ENCODE results near the gene VGLL2. TPM values are rescaled to one million over a fixed set of nuclear protein-coding genes. Genes with fewer than 3 reads are reported as not detected.

Gene VGLL2
- polyA plus RNA-seq, 1 experiment, result not detected

- ChIA-PET POLR2A (no interaction called here), CTCF (no interaction called here)
- DNase-seq (ENCODE audit: low read depth), result no peak
- no peak for TF ChIP-seq CTCF (IDR thresholded peaks at IDR 0.05; ENCODE audit: insufficient read depth, low read depth, low read length)
- Histone ChIP-seq H3K27me3 (ENCODE audit: control insufficient read depth, insufficient read depth, low read length) (no peaks in the 10 kb centered on the region), H3K4me3 (ENCODE audit: low read depth, low read length) (no peak overlapping the region), H3K36me3 (ENCODE audit: control insufficient read depth, insufficient read depth, low read length) (no peaks in the 10 kb centered on the region)
Observed at GRCh38 chr6:117253785-117254184, 11.6 kb upstream of the VGLL2 start.

- no peak for TF ChIP-seq CTCF (IDR thresholded peaks at IDR 0.05; ENCODE audit: insufficient read depth, low read depth, low read length)
- Histone ChIP-seq H3K27me3 (ENCODE audit: control insufficient read depth, insufficient read depth, low read length) (peaks cover 44% of the 10 kb centered on the region), H3K4me3 (ENCODE audit: low read depth, low read length) (no peak overlapping the region), H3K36me3 (ENCODE audit: control insufficient read depth, insufficient read depth, low read length) (no peaks in the 10 kb centered on the region)
- no peak for DNase-seq (ENCODE audit: low read depth)
- POLR2A ChIA-PET, result no interaction called here
- CTCF ChIA-PET, result no interaction called here
Observed at GRCh38 chr6:117262799-117263198, 2.6 kb upstream of the VGLL2 start.

GRCh38 chr6:117263353-117263927 lies 1.9 kb upstream of the VGLL2 start:
- ChIA-PET CTCF (interaction anchor here (1.4 kb wide), 1 partner anchor 16 kb away, joined by 7 read pairs; no protein-coding TSS in a partner anchor), POLR2A (no interaction called here)
- no peak for TF ChIP-seq CTCF (IDR thresholded peaks at IDR 0.05; ENCODE audit: insufficient read depth, low read depth, low read length)
- Histone ChIP-seq H3K27me3 (ENCODE audit: control insufficient read depth, insufficient read depth, low read length) (peaks cover 50% of the 10 kb centered on the region), H3K36me3 (ENCODE audit: control insufficient read depth, insufficient read depth, low read length) (no peaks in the 10 kb centered on the region), H3K4me3 (ENCODE audit: low read depth, low read length) (no peak overlapping the region)
- DNase-seq (ENCODE audit: low read depth), result no peak

- Histone ChIP-seq H3K36me3 (ENCODE audit: control insufficient read depth, insufficient read depth, low read length) (no peaks in the 10 kb centered on the region), H3K27me3 (ENCODE audit: control insufficient read depth, insufficient read depth, low read length) (peaks cover 58% of the 10 kb centered on the region), H3K4me3 (ENCODE audit: low read depth, low read length) (peak overlapping the region; percentile 14)
- TF ChIP-seq CTCF (IDR thresholded peaks at IDR 0.05; ENCODE audit: insufficient read depth, low read depth, low read length), result no peak
- DNase-seq (ENCODE audit: low read depth), result no peak
- POLR2A ChIA-PET, result no interaction called here
- CTCF ChIA-PET, result interaction anchor here (1.4 kb wide), 1 partner anchor 15 kb away, joined by 7 read pairs; no protein-coding TSS in a partner anchor
Observed at GRCh38 chr6:117264369-117264691, 1.0 kb upstream of the VGLL2 start.

GRCh38 chr6:117264692-117265409 lies 507 bp upstream of the VGLL2 start:
- POLR2A ChIA-PET, result no interaction called here
- CTCF ChIA-PET, result no interaction called here
- no peak for TF ChIP-seq CTCF (IDR thresholded peaks at IDR 0.05; ENCODE audit: insufficient read depth, low read depth, low read length)
- peaks cover 61% of the 10 kb centered on the region for H3K27me3 ChIP-seq (ENCODE audit: control insufficient read depth, insufficient read depth, low read length)
- peak overlapping the region; percentile 14 for H3K4me3 ChIP-seq (ENCODE audit: low read depth, low read length)
- DNase-seq (ENCODE audit: low read depth), result no peak
- H3K36me3 ChIP-seq (ENCODE audit: control insufficient read depth, insufficient read depth, low read length), result no peaks in the 10 kb centered on the region
